SK-N-DZ (cell line): ENCODE results near the gene BEGAIN.

Experiments
- DNase-seq: peaks from one replicate; pipeline ENCODE4 v3.0.0-alpha.2; 2015; ENCODE audit warnings: low spot score

The BEGAIN gene

DNA sequence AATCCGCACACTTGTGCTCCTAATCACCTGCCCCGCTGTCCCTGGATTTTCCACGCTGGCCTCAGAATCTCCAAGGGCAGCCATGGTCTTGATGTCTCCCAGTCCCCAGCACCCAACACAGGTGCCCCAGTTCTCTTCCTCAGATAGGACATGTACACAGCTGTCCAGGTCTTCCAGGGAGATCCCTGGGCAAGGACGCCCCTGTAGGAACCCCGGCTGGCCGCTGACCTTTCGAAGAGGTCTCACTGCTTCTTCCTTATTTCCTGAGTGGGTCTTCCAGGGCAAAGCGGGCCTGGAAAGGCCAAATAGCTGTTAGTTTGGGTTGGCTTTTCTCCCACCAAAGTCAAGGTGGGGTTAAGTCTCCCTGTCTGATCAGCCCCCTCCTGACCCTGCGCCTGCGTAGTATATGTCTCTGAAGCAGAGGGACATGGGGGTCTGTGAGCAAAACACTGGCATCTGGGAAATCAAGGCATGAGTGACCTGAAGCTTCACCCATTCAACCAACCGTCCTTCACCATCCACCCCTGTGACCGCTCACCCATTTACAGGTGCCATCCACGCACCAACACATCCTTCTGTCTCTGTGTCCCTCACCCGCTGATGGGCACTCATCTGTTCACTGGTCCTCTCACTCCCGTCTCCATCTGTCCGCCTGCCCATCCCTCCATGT is 4.6 kb downstream of the BEGAIN start:
- no peak for DNase-seq

DNA sequence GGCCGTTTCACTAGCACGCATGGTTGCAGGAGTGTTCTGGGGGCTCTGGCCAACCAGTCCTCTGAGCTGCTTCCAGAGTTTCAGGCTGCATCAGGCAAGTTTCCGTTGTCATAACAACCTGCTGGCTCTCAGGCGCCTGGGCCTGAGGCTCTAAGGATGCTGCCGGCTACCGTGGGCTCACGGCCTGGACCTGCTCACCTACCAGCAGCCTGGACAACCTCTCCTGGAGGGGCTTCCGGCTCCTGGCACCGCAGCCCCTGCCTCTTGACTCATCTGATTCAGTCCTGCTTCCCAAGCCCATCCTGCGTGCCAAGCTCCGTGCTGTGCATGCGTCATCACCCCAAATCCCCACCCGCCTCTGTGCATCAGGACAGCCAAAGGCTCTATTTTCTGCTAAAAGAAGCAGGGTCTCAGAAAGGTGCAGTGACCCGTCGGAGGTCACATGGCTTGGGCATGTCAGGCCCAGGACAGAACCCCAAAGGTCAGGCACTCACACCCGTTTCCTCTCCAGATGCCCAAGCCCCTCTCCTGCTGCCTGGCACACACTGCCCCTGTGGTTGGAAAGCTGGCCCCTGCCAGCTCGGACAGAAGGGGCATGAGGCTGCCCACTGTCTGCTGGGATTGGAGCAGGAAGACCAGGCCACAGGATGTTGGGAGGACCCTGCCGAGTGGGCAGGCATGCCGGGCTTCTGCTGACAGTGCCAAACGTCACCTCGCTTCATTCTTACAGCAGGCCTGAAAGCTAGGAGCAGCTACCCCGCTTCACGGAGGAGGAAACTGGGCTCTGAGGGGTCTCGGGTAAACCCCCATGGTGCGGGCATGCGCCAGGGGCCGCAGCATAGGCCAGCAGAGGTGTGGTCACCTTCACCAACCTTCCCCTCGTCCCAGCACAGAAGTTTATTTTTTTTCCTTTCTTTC is 5.7 kb downstream of the BEGAIN start:
- no peak for DNase-seq

DNA sequence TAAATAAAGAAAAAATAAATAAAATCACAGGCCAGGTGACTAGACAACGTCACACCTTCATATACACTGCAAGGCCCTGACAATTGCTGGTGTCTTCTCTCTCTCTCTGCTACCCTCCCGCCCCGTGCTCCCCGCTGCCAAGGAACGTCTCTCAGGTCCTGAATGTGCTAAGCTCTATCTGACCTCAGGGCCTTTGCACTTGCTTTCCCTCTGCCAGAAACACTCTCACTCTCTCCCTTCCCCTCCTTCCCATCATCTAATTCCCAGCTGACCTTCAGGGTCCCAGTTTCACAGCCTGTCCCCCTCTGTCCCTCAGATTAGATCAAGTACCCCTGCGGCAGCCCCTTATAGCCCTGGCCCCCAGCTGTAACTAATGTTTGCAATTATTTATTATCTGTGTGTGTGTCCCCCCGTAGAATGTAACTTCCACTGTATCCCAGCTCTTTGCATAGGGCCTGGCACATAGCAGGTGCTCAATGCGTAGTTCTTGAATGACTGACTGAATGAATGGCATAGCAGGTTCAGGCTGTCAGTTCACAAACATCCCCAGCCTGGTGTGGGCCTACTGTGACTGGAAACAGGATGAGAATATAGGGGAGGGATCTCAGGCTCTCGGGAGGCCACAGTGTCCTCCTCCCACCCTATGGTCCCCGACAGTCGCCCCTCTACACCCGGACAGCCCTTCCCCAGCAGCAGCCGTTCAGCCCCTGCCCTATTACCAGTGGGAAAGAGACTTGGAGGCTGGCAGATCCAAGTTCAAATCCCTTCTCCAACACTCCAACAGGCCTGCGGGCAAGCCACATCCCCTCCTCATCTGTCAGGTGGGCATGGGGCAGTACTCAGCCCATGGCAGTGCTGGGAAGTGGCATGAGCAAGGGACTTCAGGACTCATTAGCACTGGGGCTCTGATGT is 6.6 kb downstream of the BEGAIN start:
- DNase-seq: no peak

DNA sequence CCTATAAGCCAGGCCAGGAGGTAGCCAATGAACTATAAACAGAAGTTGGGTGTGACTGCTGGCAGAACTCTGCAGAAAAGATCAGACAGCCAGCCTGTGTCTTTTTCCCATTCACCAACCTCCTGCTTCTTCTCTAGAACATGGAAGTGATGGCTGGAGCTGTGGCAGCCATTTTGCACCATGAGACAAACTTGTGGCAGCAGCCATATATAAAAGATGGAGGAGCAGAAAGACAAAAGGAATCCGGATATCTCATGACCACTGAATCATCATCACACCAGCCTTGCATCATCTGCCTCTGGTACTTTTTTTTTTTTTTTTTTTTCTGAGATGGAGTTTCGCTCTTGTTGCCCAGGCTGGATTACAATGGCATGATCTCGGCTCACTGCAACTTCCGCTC is 8.7 kb downstream of the BEGAIN start:
- DNase-seq: no peak

DNA sequence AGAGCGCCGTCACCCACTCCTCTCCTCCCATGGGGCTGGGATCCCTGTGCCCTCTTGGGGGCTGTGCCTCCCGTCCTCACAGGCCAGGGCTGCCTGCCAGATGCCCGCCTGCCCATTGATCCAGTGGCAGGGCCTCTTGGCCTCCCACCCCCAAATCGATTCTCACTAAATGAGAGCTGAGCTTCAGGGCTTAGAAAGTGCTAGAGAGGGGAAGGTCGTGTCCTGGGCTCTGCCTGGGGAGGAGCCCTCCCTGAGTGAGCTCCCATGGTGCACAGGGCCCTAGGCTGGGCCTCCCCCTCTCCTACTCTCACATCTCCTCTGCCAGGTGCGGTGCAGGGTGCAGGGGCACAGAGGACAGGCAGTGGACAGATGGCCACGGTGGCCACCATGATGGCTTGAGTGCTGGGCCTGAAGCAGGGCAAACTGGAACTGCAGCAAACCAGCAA is 9.2 kb downstream of the BEGAIN start:
- no peak for DNase-seq

DNA sequence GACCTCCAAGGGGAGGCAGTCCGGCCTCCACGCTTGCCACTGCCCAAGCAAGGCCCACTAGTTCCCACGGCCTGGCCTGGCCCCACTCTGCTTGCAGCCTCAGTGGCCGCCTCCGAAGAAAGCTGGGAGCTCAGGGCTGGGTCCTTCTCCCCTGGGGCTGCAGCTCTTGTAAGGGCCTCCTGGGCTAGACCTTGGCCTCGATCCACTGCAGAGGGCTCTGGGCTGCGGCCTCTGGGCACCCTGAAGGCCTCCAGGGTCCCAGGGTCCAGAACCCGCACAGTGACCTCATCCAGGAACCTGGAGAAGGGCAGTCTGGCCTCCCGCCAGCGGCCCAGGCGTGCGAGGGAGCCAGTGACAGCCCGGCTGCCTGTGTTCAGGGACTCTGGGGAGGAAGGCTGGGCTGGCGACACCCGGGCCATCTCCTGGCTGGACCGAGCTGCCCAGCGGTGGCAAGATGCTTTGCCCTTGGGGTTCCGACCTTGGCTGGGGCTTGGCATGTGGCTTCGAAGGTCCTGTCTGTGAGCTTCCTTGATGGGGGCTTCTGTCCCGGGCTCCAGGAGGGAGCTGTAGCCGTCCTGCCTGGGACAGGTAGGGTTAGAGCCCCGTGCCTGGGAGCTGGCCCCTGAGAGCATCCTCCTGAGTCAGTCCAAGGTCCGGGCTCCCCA is 9.8 kb downstream of the BEGAIN start:
- no peak for DNase-seq

DNA sequence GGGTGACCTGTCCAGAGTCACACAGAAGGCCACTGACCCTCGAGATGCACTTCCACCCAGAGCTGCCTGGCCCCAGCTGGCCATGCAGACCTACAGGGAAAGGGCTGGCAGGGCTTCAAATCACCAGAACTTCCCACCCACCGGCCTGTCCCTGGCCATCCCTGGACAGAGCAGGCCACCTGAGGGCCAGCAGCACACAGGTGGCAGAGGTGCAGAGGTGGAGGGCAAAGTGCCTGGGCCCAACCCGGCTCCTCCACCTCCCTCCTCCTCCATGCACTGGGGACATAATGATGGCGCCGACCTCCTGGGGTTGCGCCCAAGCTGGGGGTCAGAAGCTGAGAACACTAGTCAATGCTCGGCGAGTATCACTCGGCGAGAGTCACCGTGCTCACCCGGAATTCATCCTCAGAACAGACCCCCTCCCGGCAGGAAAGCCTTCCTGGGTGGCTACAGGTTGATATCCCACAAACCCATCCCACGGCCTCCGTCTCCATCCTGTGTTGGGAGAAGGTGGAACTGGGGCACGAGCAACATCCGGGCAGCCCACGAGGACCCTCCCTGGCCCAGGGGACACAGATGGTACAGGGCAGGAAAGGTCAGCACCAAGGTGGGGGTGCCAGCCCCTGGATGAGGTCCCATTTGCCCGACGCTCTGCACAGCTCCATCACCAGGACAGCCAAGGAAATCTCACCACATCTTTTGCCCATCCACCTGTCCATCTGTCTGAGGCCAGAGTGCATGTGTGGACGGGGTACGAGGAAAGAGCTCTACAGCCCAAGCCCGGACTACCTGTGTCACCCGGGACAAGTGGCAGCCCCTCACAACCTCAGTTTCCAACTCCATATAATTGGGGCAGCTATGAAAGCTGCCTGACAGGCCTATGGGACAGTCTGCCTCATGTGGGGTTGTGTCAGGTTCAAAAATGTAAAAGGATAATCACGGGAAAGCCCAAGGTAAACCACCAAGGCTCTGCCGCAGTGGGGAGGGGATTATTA is 10.8 kb downstream of the BEGAIN start:
- DNase-seq: no peak

DNA sequence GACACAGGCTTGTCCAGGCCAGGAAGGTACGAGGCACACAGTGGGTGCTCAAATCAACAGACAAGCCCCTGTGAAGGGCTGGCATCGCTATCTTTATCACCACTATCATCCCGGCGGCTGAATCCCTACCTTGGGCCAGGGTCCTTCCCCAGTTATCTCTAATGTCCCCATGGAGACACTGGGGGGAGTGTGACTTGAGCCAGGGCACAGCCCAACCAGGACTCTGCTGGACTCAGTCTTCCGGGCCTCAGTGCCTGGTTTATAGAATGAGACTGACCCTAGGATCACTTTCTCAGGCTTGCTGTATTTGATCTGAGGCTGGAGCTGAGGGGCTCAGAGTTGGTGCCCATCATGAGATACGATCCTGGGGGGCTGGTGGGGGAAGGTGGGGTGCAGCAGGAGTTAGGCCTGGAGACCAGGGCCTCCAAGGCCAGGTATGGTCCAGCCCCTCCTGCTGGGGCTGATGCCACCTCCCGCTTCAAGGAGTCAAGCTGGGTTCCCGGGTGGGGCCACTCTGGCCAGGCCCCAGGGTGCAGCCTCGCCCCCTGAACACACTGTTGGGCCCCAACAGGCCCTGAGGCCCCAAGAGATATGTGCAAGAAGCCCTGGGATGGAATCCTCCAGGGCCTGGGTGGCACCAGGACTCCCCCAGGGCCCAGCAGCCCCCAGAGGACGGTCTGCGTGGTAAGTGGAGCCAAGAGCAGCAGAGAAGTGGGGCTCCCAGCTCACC is 11.8 kb downstream of the BEGAIN start:
- DNase-seq: no peak

DNA sequence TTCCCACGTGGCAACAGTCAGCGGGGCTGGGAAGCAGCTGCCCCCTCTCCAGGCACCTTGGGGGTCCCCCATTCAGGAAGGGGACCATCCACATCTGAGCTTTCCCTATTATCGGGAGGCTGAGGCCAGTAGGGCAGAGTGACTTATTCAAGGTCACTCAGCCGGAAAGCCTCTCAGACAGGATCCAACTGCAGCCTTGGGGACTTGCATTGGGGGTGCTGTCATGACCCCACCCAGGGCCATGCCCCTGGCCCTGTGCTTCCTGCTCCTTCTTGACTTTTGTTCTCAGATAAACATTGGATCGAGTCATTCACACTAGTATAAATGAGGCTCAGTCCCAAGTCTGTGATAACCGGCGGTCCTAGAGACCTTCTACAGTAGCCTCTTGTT is 12.6 kb downstream of the BEGAIN start:
- no peak for DNase-seq

DNA sequence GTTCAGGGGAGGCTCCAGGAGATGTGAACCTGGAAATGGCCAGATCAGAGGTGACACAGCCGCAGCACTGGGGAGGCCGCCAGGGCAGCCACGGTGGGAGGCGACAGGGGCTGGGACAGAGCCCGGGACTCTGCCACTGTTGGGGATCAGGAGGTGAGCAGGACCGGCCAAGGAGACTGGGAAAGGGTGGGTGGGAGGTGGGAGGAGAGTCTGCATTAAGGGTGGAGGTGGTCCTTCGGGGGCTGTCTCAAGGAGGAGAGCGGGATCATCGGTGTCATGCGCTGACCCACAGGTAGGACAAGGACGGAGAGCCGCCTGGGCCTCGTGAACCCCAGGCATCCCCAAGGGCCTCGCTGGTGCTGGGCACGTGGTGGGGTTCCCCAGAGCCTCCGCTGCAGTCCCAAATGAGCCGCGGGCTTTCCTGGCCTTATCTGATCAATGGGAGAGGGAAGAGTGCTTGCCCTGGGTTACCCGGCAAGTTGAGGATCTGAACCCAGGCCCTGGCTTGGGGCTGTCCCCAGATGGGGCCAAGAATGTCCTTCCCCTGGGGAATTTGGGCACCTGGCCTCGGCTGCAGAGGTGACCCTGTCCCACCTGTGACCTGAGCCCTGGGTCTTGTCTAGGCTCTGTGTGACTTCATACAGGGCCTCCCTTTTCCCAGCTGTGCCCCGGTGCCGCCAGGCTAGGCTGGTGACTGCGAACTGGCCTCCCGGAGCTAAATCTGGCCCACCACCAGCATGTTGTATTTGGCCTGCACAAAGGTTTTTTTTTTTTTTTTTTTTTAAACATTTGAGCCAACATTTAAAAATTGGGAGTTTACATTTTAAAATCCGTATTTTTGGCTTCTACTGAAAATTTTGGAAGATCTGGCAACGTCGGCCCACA is 13.2 kb downstream of the BEGAIN start:
- DNase-seq: no peak

DNA sequence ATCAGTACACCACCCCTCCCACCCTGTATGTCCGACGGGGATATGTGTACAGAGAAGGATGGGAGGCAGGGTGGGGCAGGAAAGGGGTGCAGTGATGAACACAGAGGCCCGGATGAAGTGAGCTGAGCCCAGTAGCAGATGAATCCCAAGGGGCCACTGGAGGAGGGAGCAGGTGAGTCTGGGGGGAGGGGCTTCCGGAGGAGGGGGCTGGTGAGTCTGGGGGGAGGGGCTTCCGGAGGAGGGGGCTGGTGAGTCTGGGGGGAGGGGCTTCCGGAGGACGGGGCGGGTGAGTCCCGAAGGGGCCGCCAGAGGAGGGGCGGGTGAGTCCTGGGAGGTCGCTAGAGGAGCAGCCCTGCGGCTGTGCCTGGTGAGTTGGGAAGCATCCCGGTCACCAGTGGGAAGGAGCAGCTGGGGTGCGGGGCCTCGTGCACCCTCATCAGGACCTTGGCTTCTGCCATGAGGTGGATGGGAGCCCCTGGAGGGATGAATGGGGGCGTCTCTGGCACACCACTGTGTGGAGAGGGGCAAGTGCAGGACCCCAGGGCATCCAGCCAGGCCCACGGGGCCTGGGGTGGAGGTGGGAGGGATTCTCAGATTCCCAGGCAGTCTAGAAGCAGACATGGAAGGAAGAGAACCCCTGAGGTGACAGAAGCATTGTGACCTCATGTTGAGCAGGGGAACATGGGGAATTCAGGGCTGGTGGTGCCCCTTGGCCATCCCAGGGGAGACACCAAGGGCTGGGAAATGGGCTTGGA is 14.0 kb downstream of the BEGAIN start:
- DNase-seq: no peak

DNA sequence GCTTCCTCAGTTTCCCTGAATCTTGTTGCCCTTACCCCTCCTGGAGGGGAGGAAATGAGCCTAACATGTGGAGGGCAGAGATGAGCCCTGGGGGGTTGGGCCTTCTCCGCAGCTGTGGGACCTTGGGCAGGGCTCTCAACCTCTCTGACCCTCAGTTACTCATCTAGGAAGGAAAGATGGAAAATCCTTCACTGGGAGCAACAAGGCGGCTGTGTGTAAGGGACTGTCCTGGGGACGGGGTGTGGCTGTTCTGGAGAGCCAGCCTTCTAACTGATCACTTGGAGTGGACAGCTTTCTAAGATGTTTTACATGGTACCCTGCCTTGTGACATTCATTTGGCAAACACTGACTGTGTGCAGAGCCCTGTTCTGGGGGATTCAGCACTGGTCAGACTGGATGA is 14.7 kb downstream of the BEGAIN start:
- no peak for DNase-seq

DNA sequence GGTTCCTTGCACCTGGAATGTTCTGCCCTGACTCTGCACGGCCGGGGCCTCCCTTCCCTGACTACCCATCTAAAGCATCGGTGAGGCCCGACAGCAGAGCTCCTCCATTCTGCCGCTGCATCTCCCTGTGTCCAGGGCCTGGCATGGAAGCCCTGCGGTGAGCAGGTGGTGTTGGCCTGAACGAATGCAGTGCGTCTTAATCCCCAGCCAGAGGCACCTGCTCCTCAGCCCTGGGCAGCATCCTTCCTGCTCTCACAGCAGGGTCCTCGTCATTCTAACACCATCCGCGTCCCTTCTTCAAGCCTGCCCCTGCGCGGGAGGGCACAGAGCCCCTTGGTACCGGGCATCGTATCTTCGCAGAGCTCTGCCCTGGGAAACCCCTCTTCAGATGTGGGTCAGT is 15.4 kb downstream of the BEGAIN start:
- DNase-seq: no peak

DNA sequence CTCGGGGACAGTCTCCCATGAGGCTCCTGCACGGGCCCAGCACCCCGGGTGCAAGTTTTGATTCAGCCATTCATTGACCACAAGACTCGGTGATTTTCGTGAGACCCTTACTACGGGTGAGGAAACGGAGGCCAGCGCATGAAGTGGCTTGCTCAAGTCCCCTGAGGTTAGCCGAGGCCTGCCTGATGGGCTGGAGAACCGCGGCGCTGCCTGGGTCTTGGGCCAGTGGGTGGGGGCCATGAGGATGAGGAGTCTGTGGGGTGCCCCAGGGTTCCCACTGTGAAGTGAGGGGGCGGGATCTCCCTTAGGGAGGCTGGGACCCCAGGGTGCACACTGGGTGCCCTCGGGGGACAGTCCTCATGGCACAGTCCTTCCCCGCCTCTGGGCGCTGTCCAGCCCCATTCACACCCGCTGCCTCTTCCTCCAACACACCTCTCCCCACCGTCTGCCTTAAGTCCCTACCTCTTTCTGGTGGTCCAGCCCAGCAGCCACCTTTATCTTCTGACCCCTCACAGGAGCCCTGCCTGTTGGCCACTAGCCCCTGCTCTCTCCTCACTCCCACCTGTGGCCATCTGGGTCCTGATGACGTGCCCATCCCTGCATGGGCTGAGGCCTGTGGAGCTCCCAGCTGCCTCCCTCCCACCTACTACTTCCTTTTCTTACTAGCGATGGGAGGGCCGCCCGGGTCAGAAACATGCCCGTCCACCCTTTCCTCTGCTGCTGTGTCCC is 16.3 kb downstream of the BEGAIN start:
- DNase-seq: no peak

DNA sequence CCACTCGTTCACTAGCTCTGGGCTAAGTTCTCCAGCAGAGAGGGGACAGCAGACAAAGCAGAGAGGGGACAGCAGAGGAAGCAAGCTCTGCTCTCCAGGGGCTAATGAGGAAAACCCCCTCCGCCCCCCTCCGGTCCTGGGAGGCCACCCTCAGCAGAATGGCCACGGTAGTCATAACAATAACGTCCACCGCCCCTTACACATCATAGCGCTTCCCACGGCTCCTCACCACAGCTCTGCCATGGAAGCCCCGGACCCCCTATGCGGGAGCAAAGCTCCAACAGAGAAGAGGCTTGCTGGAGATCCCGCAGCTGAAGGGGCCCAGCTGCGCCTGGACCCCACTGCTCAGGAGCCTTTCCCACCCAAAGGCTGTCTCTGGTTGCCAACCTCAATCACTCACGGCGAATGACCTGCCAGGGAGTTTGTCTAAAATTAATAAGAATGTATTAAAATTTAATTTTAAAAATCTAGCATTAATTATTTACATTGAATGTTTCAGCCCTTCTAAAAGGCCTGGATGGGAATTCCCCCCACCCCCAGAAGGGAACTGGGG is 17.4 kb downstream of the BEGAIN start:
- no peak for DNase-seq

DNA sequence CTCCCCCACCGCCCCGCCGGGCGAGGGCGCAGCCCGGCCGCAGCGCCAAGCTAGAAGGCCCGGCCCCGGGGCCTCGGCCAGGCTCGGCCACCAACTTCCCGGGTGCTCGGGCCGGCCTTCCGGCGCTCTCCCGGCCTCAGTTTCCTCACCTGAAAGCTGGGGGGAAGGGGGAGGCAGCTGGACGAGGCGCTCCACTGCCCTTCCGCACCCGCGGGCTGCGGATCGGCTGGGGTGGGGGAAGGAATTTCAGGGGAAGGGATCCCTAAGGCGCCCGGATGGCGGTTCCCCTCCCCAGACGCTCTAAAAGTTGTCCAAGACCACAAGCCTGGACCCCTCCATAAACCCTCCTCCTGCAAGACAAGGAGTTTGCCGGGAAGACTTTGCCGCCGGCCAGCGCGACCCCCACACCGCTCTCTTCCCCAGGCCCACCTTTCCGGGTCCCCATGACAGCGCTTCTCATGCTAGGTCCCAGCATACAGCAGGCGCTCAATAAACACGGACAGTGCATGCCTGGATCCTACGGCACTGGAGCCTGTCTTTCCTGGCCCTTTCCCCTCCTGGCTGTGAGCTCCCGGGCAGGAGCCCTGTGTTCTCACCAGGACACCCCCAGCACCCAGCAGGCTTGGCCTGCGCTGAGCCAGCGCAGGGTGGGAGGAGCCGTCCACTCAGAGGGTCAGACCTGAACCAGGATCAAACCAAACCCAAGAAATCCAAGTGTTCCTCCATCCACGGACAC is 18.1 kb downstream of the BEGAIN start:
- no peak for DNase-seq
